HG02885 (cell line): ENCODE data around the gene CCDC126.
"Not testable (repeated sequence)": the region's sequence is repeated elsewhere in the genome, so short reads cannot be mapped to it uniquely, and the experiment has no call there.

Experiments
- ATAC-seq: cut with Tn5 transposase; IDR thresholded peaks from one replicate; pipeline ENCODE4 v1.9.1; 2021; ENCODE audit warnings: mild to moderate bottlenecking; ENCODE audit not compliant: unreplicated experiment, poor library complexity

Gene CCDC126

GRCh38 chr7:23619141-23619540 lies 22.0 kb downstream of the CCDC126 start:
- ATAC-seq = no peak

DNA sequence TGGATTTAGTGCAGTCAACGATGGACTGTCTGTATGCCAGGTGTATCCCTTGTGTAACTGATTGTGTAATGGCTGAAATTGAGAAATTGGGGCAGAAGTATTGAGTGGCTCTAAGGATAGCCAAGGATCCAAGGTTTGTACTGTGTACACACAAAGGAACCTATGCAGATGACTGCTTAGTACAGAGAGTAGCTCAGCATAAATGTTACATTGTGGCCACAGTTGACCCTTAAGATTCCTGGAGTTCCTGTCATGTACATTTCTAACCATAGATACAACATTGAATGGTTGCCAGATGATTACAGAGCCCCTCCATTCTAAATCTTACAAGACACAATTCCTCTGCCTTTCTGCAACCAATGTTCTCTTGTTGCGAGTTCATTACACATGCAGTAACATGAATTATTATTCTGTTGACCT lies 25.3 kb downstream of the CCDC126 start:
- no peak for ATAC-seq

DNA sequence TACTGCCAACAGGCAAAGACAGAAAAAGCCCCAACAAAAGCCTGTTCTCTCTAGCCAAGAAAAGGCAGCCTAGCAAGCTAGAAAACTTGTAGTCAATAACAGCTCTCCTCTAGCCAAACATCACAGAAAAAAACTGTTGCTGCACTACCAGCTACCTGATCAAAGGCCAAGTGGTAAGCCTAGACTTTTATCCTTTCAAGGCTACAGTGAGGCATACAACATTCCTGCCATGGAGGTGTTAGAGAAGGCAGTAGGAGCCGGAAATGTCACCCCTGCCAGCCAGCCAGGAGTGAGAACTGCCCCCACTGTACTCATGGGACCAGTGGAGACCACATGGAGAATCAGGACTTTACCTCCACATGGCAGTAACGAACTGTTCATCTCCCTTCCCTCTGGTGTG lies 31.2 kb downstream of the CCDC126 start:
- ATAC-seq = no peak

- ATAC-seq = no peak
Measured at GRCh38 chr7:23633417-23633816, 36.2 kb downstream of the CCDC126 start.

GRCh38 chr7:23645822-23646221 lies 48.6 kb downstream of the CCDC126 start:
- no peak for ATAC-seq

DNA sequence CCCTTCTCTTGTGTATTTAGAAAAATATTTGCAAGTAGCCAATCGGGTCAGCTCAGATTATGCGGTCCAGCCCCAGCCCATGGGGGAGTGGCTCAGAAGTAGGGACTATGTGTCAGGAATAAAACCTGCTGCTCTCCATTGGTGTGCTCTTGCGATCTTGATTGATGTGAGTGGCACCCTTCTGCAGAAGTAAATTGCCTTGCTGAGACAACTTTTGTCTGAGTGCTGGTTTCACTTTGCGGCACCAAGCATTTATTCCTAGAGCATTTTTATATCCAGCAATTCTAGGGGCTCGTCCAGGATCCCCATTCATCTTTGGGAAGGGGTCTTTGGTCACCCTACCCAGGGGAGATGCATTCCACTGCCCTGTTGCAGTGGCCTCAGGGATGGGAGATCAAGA lies 56.8 kb downstream of the CCDC126 start:
- ATAC-seq = no peak

- no peak for ATAC-seq
Measured at GRCh38 chr7:23654508-23654907, 57.3 kb downstream of the CCDC126 start.

DNA sequence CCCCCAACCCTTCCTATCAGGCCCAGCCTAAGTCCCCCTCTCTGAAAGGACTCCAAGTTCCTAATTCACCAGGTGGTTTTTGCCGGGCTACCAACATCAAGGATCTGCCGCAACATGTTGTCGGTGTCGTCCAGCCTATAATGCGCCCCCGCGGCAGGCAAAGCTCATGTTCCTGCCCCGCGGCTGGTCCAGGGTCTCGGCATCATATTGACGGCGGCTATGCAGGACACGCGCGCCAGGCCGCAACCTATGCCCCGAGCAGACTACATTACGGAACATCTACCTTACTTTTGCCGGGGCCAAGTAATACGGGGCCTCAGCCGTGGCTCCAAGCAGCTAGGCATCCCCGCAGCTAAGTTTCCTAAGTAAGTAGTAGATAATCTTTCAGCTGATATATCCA lies 58.3 kb downstream of the CCDC126 start:
- ATAC-seq = no peak

- no peak for ATAC-seq
Measured at GRCh38 chr7:23658831-23659427, 61.7 kb downstream of the CCDC126 start.

- ATAC-seq = no peak
Measured at GRCh38 chr7:23661385-23661784, 64.2 kb downstream of the CCDC126 start.

- no peak for ATAC-seq
Measured at GRCh38 chr7:23662124-23662983, 65.2 kb downstream of the CCDC126 start.

DNA sequence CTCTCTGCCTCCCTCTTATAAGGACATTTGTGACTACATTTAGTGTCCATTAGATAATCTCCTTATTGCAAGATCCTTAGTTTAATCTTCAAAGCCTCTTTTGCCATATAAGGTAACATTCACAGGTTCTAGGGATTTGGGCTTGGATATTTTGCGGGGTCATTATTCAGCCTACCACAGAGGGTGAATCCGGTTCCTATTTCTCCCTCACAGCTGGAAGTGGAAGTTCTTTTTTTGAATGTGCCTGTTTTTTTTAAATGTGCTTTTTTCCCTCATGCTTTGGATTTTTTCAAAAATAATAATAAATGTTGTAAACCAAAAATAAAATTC lies 65.8 kb downstream of the CCDC126 start:
- no peak for ATAC-seq

GRCh38 chr7:23664122-23664521 lies 66.9 kb downstream of the CCDC126 start:
- ATAC-seq = no peak

GRCh38 chr7:23672033-23672432 lies 74.9 kb downstream of the CCDC126 start:
- no peak for ATAC-seq

GRCh38 chr7:23679898-23680413 lies 82.8 kb downstream of the CCDC126 start, which contains the start of gene FAM221A:
FAM221A (plus strand) TSS chr7:23680199; CDS start chr7:23680219, 20 bp downstream.
- ATAC-seq = peak; percentile 98

DNA sequence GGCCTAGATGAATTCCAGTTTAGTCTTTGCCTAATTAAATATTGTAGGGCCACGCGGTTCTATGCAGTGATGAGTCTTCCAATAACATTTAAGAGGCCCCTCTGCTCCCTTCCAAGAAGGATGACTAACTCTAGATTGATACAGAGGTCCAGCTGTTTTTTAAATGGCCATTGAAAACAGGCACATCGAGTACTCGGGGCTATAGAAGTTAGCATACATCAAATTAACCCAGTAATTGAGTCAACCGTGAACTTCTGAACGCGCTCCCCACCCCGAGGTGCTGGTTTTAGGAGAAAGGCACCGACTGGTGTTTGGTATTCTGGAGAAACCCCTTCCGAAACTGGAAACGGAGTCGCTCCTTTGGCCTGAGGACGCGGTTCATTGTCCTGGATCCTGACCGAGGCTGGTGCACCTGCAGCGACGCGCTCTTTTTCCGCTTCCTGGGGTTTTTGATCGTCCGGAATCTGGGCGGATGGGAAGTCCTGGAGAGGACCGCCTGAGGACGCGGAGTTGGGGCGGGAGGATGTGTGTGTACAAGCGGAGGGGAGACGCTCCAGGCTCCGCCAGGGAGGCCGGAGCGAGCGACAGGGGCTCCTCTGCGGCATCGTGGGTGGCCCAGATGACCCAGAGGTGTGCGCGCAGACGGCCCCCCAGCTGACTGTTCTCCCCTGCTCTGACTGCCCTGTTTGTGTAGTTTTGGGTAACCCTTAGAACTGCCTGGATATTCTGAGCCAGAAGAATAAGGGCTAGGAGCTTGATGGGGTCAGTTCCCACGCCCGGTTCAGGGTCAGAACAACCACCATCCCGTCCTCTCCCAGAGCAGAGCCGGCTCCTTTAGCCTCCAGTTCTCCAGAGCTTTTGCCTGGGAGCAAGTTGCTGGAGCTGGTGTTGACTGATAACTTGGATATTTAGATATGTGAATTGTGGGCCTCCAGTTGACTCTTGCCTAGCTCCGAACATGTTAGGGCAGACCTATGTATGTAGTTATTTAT lies 83.5 kb downstream of the CCDC126 start:
- peak; percentile 40 for ATAC-seq

- ATAC-seq = not testable (repeated sequence)
Measured at GRCh38 chr7:23684041-23684440, 86.9 kb downstream of the CCDC126 start.

- ATAC-seq = no peak
Measured at GRCh38 chr7:23685731-23686130, 88.5 kb downstream of the CCDC126 start.

DNA sequence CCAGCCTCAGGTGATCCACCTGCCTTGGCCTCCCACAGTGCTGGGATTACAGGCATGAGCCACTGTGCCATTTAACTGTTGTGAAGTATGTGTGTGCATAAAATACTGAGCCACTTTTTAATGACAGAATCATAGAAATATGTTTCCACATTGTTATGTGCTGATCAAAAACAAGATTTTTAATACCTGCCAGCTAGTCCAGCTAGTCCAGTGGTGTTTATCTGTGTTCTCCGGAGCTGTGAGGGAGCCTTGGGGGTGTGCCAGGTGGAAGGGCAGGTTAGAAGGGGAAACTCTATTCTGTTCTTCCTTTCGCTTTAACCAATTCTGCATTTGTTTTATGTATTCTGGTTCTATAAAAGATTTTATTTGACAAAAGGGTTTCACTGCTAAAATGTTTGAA lies 89.8 kb downstream of the CCDC126 start:
- no peak for ATAC-seq

- no peak for ATAC-seq
Measured at GRCh38 chr7:23689165-23689564, 92.0 kb downstream of the CCDC126 start.
